ENCODE data around the gene KRT8.
"Not testable (repeated sequence)": the region's sequence is repeated elsewhere in the genome, so short reads cannot be mapped to it uniquely, and the experiment has no call there.

KRT8 gene

DNA sequence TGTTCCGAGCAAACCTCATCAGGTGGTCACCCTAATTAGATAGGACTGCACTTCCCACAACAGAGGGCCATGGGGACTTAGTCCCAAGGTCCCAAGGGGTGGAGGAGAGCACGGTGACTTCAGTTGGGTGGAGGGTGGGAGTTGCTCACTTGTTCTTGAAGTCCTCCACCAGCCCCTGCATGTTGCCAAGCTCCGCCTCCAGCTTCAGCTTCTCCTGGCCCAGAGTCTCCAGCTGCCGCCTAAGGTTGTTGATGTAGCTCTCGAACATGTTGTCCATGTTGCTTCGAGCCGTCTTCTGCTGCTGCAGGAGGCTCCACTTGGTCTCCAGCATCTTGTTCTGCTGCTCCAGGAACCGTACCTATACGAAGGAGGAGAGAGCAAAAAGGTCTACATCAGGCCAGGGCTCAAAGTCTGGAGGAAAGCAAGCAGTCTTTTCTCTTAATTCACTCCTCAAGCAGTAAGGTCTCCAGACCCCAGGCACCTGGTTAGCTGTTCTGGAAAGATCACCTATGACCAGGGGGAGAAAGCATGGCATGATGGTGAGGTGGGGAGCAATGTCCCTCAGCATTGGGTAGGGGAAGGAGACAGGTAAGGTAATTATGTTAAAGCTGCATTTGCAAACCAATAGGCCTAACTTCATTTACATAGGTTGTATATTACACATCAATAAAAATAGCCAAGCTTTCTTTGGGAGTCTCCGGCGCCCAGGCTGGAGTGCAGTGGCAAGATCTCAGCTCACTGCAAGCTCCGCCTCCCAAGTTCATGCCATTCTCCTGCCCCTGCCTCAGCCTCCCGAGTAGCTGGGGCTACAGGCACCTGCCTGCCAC is 2.9 kb downstream of the KRT8 start:
- DNase-seq (ENCODE audit: low spot score): no peak

DNA sequence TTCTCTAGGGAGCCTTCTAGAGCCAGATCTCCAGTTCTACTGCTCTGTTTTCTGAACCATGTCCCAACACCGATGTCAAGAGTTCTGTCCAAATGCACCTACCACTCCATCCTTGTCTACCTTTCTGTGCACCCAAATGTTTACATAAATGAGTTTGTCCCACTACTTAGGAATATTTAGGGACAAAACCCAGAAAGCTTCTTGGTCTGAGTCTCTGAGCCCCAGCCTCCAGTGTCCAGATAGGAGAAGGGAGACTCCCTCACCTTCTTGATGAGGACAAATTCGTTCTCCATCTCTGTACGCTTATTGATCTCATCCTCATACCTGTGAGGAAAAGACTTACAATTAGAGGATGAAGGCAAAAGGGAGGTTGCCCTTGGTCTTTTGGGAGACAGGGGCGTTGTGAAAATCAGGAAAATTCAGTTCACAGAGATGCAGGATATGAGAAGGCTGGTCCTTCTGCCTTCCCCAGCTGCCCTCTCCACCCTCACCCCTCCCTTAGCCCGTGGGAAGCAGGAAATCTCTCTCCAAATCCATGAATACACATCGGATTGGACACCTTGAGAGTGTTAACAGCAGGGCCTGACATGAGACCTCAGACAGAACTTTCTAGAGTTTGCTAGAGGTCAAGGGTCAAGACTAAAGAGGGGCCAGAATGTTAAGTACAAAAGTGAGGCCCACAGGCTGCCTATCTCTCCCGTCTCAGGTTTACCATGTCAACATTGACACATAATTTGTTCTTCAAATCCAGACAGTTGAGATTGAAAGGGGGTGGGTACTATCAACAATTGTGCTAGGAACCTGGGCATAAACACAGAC is 3.8 kb downstream of the KRT8 start:
- no peak for DNase-seq (ENCODE audit: low spot score)

DNA sequence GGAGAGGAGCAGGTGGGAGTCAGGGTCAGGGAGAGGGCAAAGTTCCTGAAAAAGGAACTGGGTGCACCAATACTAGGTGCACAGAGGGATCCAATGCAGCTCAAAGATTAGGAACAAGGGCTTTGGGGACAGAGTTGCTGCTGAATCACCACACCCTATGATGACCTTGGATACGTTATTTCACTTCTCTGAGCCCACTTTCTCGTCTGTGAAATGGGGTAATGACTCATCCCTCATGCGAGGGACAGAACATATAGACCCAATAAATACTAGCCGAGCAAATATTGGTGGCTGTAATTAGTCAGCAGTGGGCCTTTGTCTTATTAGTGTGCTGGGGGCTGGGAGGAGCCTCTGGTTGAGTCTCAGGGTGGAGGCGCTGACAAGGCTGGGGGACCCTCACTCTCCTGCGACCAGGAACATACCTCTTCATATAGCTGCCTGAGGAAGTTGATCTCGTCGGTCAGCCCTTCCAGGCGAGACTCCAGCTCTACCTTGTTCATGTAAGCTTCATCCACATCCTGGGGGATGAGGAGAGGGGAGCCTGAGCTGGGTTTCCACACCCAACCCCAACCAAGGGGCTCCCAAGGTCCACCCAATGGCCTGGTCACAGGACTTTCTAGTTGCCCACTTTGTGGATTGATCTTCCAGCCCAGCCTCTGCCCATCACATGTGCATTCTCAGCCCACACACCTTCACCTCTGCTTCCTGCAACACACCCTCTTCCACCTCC is 4.5 kb downstream of the KRT8 start:
- DNase-seq (ENCODE audit: low spot score): no peak

DNA sequence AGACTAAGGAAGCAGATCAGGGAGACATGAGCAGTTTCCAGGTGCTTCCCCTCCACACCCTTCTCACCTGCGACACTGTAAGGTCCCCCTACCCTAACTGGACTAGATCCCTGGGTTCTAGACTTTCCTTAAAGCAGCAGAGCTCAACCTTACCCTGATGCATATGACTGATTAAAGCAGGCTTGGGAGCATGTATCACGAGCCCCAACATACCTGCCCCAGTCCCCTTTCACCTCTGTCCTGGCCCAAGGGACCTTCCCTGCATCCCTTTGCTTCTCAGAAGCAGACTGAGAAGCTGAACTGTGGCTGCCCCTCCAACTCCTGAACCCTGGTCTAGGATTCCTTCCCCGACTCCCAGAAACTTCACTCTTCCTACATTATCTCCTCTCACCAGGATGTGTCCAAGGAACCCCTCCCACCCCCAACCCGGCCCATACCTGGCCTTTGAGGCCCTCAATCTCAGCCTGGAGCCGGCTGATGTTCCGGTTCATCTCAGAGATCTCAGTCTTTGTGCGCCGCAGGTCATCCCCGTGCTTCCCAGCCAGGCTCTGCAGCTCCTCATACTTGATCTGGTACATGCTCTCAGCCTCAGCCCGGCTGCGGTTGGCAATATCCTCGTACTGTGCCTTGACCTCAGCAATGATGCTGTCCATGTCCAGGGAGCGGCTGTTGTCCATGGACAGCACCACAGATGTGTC is 5.4 kb downstream of the KRT8 start:
- DNase-seq (ENCODE audit: low spot score): no peak

DNA sequence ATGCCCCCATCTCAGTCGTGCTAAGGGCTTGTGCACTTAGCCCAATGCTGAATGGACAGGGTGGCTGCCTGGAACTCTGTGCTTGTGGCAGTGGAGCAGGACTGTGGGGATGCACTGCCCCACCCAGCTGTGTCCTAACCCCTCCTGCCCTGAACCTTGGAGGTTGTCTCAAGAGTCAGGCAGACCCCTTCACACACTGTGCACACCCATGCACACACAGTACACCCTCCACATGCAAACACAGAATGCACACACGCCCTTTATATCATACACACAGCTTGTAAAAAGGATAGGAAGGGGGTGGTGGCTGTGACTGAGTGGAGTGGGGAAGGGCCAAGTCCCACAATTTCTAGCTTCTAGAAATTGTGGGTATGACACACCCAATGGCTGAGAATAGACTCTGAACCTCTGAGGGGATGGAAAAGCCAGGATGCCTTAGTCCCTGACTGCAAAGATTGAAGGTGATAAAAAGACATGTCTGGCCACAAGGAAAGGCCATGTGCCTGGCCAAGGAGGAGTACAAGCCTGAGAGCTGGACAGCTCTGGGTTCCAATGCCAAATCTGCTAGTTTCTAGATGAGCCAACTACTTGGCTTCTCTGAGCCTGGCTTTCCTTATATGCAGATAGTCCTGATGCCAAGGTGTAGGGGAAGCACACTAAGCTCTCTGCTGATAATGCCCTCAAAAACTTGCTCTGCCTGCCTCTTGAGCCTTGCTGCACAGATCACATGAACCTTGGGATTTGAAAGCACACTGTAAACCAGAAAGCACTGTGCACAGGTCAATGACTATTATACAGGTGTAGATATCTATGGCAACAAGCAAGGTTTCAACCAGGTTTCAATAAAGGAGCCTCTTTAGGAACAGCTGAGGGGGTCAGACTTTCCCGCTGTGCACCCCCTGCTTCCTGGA is 8.4 kb downstream of the KRT8 start:
- peak; percentile 65 for DNase-seq (ENCODE audit: low spot score)

DNA sequence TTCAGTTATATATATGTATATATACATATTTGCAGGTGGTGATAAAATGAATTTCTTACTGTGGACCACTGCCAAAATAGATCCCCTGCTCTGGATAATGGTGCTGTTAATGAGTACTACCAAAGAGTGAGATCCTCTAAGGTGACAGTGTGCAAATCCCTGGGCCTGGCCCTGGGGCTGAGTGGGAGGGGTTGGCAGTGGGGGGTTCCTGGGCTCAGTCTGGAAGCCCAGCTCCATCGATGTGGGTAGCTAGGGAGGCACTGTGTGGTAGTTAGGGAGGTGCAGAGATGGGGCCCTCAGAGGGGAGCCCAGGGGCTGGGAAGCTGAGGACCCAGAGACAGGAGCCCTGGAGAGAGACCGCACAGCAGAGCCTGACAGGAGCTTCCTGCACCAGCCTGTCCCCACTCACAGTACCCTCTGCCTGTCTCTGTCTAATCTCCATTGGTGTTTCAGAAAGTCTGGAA is 9.1 kb downstream of the KRT8 start:
- DNase-seq (ENCODE audit: low spot score): peak; percentile 82

DNA sequence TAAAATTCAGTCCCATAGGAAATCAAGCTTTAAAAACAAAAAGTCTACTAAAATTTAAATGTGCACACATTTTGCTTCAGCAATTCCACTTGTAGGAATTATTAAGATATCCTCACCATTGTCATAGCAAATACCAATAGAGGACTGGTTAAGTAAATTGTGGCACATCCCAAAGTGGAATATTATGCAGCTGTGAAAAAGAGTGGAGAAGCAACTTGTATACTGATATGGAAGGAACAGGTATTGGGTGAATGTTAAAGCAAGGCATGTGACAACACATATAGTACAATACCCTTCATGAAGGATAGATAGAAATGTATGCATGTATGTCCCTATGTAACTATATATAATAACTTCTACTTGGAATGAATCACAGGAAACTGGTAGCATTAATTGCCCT is 11.9 kb downstream of the KRT8 start:
- no peak for DNase-seq (ENCODE audit: low spot score)

DNA sequence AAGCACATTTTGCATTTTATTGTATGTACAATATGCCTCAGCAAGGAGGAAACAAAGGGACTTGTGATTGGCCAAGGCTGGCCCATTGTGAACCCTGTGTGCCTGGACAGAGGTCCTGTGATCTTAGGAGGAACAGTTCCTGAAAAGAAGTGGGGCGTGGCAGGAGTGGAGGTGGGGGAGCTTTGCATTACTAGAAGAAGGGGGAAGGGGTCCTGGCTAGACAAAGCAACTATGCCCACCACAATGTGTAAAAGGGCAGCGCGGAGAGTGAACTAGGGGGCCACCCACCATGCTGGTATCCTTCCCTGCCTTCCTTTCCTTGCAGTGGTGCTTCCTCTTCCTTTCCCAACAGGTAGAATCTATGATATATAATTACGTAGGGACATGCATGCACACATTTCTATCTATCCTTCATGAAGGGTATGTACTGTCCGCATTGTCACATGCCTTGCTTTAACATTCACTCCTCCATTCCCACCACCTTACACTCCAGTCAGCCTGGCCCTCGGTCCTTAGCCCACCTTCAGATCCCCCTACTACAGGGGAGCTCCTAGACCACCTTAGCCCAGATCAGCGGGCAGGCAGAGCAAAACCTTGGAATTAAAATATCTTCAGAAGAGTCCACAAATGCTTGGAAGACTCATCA is 12.5 kb downstream of the KRT8 start:
- DNase-seq (ENCODE audit: low spot score): no peak

DNA sequence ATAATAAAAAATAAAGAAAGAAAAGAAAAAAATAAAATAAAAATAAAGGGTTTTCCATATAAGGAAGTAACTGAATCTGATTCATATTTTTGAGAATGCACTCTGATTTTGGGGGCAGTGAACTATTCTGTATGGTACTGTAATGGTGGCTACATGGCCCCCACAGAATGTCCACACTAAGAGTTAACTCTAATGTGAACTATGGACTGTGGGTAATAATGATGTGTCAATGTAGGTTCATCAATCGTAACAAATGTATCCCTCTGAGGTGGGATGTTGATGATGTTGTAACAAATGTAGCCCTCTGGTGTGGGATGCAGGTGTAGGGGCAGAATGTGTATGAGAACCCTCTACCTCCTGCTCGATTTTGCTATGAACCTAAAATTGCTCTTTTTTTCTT is 13.8 kb downstream of the KRT8 start:
- DNase-seq (ENCODE audit: low spot score): no peak

DNA sequence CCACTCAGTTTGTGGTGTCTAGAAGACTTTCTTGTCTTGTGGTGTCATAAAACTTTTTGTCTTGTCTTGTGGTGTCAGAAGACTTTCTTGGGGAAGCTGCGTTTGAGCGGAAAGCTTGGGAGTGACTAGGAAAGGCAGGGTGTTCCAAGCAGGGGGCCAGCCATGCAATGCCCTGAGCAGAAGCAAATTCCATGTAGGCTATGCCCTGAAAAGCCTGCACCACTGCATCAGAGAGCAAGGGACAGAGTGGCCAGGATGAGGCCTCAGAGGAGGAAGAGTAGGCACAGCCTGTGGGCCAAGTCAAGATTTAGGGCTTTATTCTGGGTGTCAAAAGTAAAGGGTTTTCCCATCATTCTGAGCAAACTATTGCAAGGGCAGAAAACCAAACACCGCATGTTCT is 14.5 kb downstream of the KRT8 start:
- no peak for DNase-seq (ENCODE audit: low spot score)

DNA sequence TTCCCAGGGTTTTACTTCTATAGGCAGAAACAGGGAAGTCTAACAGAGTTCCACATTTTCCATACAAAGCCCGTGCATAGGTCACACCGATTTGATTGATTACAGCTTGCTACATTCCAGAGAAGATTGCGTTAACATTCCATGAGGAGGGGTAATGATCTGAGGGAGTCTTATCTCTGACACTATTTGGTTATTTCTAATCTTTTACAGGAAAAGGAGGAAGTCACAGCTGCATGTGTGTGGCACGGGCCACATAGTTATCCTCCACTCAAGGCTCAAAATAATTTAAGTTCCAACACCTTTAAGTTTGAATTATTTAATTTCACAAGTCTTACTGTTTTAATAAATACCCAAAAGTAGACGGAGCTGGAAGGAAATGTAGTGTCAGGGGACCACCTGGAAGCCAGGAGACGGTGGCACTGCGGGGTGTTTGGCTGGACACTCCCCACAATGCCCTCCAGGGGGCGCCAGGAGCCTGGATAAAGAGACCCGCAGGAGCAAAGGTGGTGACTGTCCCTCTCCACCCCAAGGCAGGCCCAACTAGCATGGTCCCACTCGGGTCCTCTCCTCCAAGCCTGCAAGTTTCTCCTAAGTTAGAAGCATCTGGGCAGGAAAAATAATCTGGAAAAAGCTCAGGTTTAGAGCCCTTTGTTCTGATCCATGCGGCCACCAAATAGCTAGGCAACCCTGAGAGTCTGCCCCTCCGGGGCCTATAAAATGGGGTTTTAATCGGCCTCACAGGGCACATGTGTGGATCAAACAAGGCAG is 20.2 kb downstream of the KRT8 start:
- DNase-seq (ENCODE audit: low spot score): peak; percentile 71

DNA sequence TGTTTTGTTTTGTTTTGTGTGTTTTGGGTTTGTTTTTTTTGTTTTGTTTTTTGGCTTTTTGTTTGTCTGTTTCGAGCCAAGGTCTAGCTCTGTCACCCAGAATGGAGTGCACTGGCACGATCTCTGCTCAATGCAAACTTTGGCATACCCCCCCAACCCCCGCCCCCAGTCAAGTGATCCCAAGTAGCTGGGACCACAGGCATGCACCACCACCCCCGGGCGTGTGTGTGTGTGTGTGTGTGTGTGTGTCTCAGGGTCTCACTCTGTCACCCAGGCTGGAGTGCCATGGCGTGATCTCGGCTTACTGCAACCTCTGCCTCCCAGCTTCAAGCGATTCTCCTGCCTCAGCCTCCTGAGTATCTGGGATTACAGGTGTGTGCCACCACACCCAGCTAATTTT is 24.4 kb downstream of the KRT8 start:
- DNase-seq (ENCODE audit: low spot score): not testable (repeated sequence)

DNA sequence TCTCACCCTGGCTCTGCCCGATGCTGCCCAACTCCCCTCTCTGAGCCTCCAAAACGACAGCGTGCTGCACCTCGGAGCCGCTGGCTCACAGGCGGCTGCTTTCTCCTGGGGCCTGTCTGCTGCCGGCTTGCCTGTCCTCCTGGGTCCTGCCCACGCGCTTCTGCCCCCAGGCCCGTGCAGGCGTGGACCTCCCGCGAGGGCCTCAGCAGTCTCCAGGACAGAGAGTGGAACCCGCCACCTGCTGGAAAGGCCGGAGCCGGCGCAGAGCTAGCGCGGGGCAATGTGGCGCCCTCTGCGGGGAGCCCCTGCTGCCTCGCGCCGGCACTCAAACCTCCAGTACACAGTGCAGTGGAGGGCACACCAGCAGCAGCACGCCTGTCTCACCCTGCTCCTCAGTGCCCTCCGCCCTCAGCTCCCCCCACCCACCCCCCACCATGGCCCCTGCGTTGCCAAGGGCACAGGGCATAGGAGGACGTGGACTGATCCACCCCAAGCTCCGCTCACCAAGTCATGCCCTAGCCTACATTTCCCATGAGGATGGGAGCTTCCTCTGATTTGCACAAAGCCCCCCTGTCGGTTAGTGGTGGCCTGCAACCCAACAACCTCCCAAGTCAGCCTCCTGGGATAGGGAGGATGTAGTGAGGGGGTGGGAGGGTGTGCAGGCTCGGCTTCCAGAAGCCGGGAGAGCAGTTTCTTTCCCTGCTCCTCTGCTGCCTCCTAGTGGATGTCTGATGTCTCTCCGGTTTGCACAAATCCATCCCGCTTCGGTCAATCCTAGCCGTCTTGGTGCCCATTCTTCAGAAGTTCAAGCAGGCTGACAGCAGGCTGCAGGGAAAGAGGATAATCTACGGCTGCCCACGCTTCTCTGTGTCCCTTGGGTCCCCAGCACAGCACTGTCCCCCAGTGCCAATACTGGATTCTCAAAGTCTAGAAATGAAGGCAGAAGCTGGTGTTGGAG is 25.2 kb downstream of the KRT8 start:
- DNase-seq (ENCODE audit: low spot score): peak; percentile 97

DNA sequence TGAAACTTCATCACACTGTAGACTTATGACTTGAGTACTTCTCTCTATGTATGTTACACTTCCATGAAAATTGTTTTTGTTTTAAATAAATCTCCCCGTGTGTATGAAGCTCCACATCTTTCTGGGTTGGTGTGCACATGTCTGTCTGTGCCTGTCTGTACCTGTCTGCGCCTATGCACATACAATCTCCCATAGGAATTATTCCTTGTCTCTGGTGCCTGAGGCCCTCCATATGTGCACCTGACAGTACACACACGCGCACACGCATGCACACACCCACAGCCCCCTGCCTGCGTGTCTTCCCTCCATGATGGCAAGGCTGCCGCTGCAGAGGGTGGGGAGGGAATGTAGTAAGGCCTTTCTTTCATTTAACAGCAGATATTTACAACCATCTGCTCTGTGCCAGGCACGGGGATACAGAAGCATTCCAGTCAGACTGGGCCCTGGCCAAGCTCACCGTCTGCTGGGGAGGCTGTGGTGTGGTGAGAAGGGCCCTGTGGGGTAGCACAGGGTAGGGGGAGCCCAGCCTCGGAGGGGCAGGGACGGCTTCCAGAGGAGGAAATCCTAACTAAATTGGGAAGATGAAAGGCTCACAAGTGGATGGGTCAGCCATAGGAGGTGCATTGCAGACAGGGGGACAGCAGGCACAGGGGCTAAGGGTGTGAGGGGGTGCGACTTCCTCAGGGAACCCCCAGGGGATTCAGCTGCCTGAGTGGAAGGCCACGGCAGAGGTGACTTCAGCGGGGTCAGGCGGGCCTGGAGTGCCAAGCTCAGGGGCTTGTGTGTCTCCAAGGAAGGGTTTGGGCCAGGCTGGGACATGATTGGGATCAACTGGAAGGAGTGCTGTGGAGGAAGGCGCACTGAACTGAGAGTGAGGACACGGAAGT is 26.1 kb downstream of the KRT8 start:
- no peak for DNase-seq (ENCODE audit: low spot score)

DNA sequence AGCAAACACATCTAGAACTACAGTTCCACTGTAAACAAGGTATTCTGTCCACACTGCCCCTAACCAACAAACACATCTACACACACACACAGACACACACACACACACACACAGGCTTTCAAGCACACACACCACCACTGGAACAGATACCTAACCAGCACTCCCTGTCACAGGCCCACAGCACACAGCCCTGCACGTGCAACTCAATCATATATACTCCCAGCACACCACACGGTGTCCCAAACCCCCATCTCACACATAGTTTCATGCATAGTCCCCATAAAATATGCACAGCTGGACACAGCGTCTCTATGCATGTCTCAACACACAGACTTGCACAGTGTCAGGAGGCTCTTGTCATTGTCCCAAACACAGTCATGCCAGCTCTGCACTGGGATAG is 27.6 kb downstream of the KRT8 start:
- DNase-seq (ENCODE audit: low spot score): no peak

DNA sequence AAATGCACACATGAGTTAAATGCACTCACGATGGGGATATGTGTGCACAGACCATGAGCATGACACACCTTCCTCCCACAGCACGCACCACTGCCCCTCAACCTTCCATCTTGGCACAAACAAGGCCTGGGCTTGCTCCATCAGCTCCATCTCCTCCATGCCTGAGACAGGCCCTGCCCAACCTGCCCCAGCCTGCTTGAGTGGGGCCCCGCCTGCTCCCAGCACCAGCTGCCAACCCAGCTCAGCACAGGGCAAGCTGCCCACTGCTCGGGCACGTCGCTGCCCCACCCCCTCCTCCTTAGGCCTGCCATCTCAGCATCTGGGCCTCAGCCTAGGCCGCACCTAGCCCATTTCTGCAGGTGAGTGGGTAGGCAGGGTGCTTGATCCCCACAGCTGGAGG is 28.5 kb downstream of the KRT8 start:
- no peak for DNase-seq (ENCODE audit: low spot score)

All from SW480 (cell line).